Mesothelial cell of epicardium (in vitro differentiated cells): ENCODE data around the gene PXK. TPM values are rescaled to one million over a fixed set of nuclear protein-coding genes. Genes with fewer than 3 reads are reported as not detected.

Experiments used
- DNase-seq, 2 experiments: peaks; one replicate each; pipeline ENCODE4 v3.0.0; 2021; ENCODE audit warnings: low spot score in 2 of 2; ENCODE audit not compliant: unreplicated experiment in 2 of 2
- H3K27ac Mint-ChIP-seq: 2 replicates; pipeline ENCODE4 v1.8.0; 2021; ENCODE audit warnings: mixed read lengths
- H3K27me3 Mint-ChIP-seq: 2 replicates; pipeline ENCODE4 v1.8.0; 2021; ENCODE audit warnings: low read depth, mixed read lengths
- H3K36me3 Mint-ChIP-seq: 2 replicates; pipeline ENCODE4 v1.8.0; 2021; ENCODE audit warnings: mixed read lengths
- H3K4me1 Mint-ChIP-seq: 2 replicates; pipeline ENCODE4 v1.8.0; 2021; ENCODE audit warnings: mixed read lengths
- H3K4me3 Mint-ChIP-seq: 2 replicates; pipeline ENCODE4 v1.8.0; 2021; ENCODE audit warnings: mild to moderate bottlenecking, moderate library complexity, mixed read lengths
- H3K9me3 Mint-ChIP-seq: 2 replicates; pipeline ENCODE4 v1.8.0; 2021; ENCODE audit warnings: mixed read lengths
- total RNA-seq: library from RNA; stranded (reverse); gene quantifications from 3 replicates; pipeline ENCODE4 v1.2.1, GENCODE V29; 2021
- TF ChIP-seq, protein P1 (sequence below): fragments of 200-600 bp; sonication (generic); IDR thresholded peaks from one replicate; pipeline ENCODE4 v1.5.0; 2021; ENCODE audit warnings: antibody characterized with exemption; ENCODE audit not compliant: unreplicated experiment

Gene PXK
- total RNA-seq, 1 donor from 2014 or later = 15.9 TPM

DNA sequence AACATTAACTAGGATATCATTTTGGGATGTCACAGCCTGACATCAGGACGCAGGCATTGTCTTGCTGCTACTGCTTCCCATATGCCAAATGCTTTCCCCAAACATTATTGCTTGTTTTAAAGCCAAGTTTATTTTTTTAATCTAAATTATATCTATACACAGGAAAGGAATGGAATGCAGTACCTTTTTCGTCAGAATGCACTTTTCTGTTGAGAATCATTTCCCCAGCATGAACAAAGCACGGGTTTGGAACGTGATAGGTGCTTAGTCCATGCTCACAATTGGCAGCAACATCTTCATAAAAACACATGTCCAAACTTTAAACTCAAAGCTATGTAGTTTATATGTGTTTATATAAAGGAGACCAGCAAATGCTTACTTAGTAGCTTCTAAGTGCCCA is 26.1 kb downstream of the PXK start:
- DNase-seq = no peak
- H3K27ac Mint-ChIP-seq = no peak overlapping the region
- no peak overlapping the region for H3K4me3 Mint-ChIP-seq
- no peaks in the 10 kb centered on the region for H3K36me3 Mint-ChIP-seq
- no peaks in the 10 kb centered on the region for H3K27me3 Mint-ChIP-seq
- no peaks in the 10 kb centered on the region for H3K9me3 Mint-ChIP-seq
- TF ChIP-seq, protein P1, sequence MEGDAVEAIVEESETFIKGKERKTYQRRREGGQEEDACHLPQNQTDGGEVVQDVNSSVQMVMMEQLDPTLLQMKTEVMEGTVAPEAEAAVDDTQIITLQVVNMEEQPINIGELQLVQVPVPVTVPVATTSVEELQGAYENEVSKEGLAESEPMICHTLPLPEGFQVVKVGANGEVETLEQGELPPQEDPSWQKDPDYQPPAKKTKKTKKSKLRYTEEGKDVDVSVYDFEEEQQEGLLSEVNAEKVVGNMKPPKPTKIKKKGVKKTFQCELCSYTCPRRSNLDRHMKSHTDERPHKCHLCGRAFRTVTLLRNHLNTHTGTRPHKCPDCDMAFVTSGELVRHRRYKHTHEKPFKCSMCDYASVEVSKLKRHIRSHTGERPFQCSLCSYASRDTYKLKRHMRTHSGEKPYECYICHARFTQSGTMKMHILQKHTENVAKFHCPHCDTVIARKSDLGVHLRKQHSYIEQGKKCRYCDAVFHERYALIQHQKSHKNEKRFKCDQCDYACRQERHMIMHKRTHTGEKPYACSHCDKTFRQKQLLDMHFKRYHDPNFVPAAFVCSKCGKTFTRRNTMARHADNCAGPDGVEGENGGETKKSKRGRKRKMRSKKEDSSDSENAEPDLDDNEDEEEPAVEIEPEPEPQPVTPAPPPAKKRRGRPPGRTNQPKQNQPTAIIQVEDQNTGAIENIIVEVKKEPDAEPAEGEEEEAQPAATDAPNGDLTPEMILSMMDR = no peak
- no peaks in the 10 kb centered on the region for H3K4me1 Mint-ChIP-seq

DNA sequence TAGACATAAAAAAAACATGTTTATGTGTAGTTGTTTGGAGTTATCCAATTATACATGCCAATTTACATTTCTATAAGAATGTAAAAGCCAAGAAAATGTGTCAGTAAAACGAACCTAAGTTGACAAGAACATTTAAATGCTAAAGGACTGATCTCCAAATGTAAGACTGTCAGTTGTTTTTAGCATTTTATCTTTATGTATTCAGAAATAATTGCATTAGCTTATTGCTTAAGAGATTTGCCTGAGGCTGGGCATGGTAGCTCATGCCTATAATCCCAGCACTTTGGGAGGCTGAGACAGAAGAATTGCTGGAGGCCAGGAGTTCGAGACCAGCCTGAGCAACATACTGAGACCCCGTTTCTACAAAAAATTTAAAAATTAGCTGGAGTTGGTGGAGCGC is 26.9 kb downstream of the PXK start:
- Mint-ChIP-seq H3K4me3 (no peak overlapping the region), H3K36me3 (peaks cover 2% of the 10 kb centered on the region), H3K9me3 (no peaks in the 10 kb centered on the region), H3K27ac (no peak overlapping the region), H3K4me1 (no peaks in the 10 kb centered on the region), H3K27me3 (no peaks in the 10 kb centered on the region)
- TF ChIP-seq, protein P1 = no peak
- no peak for DNase-seq

DNA sequence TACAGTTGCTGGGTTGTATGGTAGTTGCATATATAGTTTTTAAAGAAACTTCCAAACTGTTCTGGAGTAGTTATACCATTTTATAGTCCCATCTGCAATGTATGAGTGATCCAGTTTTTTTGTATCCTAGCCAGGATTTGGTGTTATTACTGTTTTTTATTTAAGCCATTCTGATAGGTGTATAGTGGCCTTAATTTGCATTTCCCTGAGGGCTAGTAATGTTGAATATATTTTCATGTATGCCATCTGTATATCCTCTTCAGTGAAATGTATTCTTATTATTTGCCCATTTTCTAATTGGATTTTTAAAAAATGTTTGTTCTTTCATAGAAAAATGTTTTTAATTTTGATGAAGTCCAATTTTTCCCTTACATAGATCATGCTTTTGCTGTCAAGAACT is 29.2 kb downstream of the PXK start:
- DNase-seq = no peak
- no peak overlapping the region for H3K4me3 Mint-ChIP-seq
- H3K27me3 Mint-ChIP-seq = no peaks in the 10 kb centered on the region
- peaks cover 19% of the 10 kb centered on the region for H3K9me3 Mint-ChIP-seq
- H3K27ac Mint-ChIP-seq = no peak overlapping the region
- TF ChIP-seq, protein P1 = no peak
- H3K36me3 Mint-ChIP-seq = peaks cover 4% of the 10 kb centered on the region
- no peaks in the 10 kb centered on the region for H3K4me1 Mint-ChIP-seq

DNA sequence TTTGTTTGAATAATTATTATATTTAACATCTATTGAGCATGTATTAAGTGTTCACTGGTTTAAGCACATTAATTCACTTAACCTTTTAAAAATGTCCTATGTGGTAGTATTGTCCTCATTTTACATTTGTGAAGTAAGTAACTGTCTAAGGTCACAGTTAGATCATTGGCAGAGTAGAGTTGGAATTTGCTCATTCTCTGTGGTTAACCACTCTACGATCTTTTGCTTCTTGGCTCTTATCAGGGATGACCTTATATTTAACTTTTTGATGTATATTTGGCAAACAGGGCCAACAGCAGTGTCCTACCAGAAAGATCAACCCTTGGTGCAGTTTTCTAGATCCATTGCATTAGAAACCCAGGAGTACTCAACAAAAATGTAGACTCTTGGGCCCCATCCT is 34.0 kb downstream of the PXK start:
- Mint-ChIP-seq H3K36me3 (peaks cover 6% of the 10 kb centered on the region), H3K4me1 (no peaks in the 10 kb centered on the region), H3K9me3 (peaks cover 20% of the 10 kb centered on the region), H3K27ac (no peak overlapping the region), H3K27me3 (no peaks in the 10 kb centered on the region), H3K4me3 (no peak overlapping the region)
- TF ChIP-seq, protein P1 = no peak
- DNase-seq = no peak

DNA sequence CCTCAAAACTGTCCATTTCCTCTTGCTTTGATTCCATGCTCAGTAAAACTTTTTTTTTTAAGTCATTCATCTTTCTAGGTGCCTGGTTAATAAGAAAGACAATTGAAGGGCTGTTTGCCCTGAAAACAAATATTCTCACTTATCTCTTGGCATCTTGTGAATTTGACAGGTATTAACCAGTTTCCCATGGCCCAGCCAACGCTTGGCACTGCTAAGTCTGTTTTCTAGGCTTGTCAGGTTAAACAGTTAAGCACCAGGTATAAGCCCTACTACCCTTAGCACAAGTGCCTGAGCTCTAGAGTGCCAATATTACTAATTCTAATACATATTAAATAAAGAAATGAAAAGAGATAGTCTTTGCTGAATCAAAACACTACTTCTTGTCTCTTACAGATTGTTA is 36.3 kb downstream of the PXK start:
- H3K27ac Mint-ChIP-seq = no peak overlapping the region
- TF ChIP-seq, protein P1 = no peak
- no peak overlapping the region for H3K4me3 Mint-ChIP-seq
- H3K27me3 Mint-ChIP-seq = no peaks in the 10 kb centered on the region
- H3K9me3 Mint-ChIP-seq = peaks cover 20% of the 10 kb centered on the region
- no peak for DNase-seq
- H3K36me3 Mint-ChIP-seq = peaks cover 6% of the 10 kb centered on the region
- no peaks in the 10 kb centered on the region for H3K4me1 Mint-ChIP-seq

DNA sequence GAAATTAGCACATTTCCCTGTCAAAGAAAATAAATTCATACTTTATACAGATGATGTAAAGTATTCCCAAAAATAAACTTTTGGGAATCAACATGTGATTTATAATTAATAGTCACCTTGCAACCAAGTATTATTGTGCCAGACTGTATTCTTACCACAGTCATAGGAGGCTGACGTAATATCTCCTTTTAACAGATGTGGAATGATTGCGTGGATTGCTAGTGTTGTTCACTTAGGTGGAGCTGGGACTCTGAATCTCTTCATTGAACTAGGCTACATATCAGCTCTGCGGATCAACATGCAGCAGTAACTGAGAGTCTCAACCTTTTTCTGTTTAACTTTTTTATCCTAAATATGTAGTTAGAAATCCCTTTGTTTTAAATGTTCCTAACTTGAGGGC is 37.2 kb downstream of the PXK start:
- TF ChIP-seq, protein P1 = no peak
- peaks cover 4% of the 10 kb centered on the region for H3K36me3 Mint-ChIP-seq

More for the DNA sequence above, 37.2 kb downstream of the PXK start:
- Mint-ChIP-seq H3K27ac (no peak overlapping the region), H3K27me3 (no peaks in the 10 kb centered on the region), H3K4me3 (no peak overlapping the region), H3K4me1 (no peaks in the 10 kb centered on the region), H3K9me3 (peaks cover 19% of the 10 kb centered on the region)
- DNase-seq = no peak
